SKM-1 (cell line): ENCODE measurements around the gene ZNF121.
A peak's percentile ranks its signal among the peaks of the same experiment; 100 is the strongest.
"Not testable (repeated sequence)": the region's sequence is repeated elsewhere in the genome, so short reads cannot be mapped to it uniquely, and the experiment has no call there.

Source experiments
- DNase-seq: peaks from one replicate; lab custom pipeline; 2025; ENCODE audit not compliant: unreplicated experiment; lab: John Stamatoyannopoulos, UW

ZNF121 gene

DNA sequence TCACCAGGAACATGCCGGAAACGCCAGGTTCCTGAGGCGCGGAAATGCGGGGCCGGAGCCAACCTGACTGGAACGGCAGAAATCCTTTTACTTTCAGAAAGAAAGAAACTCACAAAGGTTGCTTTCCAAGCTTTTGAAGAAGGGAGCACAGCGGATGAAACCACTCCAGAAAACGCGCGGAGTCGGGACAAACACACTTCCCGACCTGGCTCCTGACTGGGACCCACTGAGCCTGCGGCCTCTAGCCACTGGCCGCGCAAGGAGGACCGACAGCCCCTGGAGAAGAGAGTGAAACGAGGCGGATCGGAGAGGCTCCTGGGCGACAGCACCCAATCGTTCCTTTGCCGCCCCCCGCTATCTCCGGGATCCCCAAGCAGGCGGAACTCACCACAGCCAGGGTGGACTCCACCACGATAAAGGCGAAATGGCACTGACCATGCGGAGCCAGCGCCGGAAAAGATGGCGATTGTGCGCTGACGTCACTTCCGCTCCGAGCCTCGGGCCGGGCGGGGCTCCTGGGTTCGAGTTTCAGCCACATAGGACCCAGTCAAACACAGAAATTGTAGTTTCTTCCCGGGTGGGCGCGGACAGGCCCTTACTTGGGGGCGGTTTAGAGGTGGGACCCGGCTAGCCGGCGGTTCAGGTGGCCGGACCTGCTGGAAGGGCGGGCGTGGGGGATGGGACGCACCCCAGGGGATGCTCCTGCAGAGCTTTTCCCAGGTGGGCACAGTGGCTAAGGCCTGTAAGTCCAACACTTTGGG is at the start of gene ZNF121:
ZNF121 (minus strand) TSS at position 432 of the 761 bp plus-strand sequence. CDS start 16,407 bp downstream, outside the sequence.
- DNase-seq: peak; percentile 78

GRCh38 chr19:9627856-9628255 is 43.6 kb upstream of the ZNF121 start:
- DNase-seq: no peak

DNA sequence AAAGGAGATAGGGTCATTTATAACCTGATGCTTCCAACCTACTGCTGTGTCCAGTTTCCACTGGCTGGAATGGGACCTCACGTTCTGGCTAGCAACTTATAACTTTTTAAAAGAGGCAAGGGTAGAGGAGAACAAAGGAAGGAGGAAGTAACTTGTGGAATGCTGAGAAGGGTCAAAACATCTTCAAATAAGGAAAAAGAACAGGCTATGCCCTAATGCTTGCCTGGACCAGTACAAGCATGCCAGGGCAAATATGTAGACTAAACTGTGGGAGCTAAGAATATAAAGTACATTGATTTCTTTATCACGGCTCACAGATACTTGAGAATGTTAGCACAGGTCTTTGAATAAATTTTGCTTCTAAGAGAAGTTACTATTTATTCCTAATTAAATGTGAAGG is 38.2 kb upstream of the ZNF121 start:
- DNase-seq: no peak

GRCh38 chr19:9621156-9622037 is 37.1 kb upstream of the ZNF121 start, which contains the start of gene ZNF561:
Gene ZNF561 (minus strand): TSS chr19:9621232. CDS start chr19:9619456, 1,776 bp downstream.
- DNase-seq: peak; percentile 71

GRCh38 chr19:9620842-9621155 is 36.5 kb upstream of the ZNF121 start:
- DNase-seq: no peak

- DNase-seq: no peak
Measured at GRCh38 chr19:9615844-9616243, 31.5 kb upstream of the ZNF121 start.

DNA sequence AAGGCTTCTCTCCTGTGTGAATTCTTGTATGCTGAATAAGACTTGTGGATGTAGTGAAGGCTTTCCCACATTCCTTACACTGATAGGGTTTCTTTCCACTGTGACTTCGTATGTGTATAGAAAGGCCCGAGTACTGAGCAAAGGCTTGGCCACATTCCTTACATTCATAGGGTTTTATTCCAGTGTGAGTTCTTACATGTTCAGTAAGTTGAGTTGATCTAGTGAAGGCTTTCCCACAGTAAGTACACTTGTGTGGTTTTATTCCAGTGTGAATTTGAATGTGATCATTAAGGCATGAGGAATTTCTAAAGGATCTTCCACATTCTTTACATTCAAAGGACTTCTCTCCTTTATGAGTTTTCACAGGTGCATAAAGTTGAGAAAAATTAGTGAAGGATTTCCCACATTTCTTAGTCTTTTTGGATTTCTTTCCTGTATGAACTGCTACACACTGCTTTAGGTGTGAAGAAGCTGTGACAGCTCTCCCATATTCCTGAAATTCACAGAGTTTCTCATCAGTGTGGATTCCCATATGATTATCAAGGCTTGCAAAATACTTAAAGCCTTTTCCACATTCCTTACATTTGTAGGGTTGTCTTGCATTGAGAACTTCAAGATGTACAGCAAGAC is 26.3 kb upstream of the ZNF121 start:
- DNase-seq: no peak

GRCh38 chr19:9608912-9609311 is 24.6 kb upstream of the ZNF121 start:
- no peak for DNase-seq

GRCh38 chr19:9597027-9597426 is 12.7 kb upstream of the ZNF121 start:
- DNase-seq: no peak

DNA sequence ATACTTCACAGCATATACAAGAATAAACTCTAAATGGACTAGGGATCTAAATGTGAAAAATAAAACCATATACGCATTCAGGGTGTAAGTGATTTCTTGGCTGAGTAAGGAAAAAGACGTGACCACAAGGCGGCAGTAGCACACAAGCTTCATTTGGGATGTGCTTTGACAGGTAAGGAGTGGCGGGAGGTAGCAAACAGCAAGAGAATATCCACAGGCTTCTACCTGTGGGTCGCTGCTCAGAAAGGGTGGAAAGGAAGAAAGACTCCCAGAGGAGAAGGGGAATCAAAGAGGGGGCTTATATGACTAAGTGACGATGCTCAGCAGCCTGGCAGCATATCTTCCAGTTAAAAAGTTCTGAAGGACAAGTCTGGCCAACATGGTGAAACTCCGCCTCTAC is 2.5 kb upstream of the ZNF121 start:
- DNase-seq: peak; percentile 36

GRCh38 chr19:9582081-9582725 is 2.1 kb downstream of the ZNF121 start:
- DNase-seq: not testable (repeated sequence)

DNA sequence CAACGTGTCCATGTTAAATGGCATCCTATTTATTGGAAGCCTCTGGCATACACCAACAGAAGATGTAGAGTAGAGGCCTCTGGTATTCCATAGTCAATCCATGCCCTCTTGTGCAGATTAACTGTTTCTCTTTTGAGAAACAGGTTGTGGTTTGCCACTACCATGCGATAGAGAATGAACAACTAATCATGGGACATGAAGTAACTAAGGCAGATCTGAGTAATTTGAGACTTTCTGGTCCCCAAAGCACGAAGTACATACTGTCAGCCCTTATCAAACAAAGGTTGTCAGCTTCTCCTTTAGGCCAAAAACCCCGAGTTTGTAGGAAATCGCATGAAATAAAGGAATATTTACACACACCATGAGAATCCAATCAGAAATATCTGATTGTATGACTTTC is 3.6 kb downstream of the ZNF121 start:
- no peak for DNase-seq

- DNase-seq: no peak
Measured at GRCh38 chr19:9570255-9570654, 14.0 kb downstream of the ZNF121 start.

GRCh38 chr19:9566729-9567128 is 17.6 kb downstream of the ZNF121 start:
- no peak for DNase-seq

GRCh38 chr19:9565900-9566705 is 18.2 kb downstream of the ZNF121 start:
- no peak for DNase-seq

- no peak for DNase-seq
Measured at GRCh38 chr19:9552536-9553274, 31.6 kb downstream of the ZNF121 start.

GRCh38 chr19:9547870-9548269 is 36.4 kb downstream of the ZNF121 start:
- no peak for DNase-seq

DNA sequence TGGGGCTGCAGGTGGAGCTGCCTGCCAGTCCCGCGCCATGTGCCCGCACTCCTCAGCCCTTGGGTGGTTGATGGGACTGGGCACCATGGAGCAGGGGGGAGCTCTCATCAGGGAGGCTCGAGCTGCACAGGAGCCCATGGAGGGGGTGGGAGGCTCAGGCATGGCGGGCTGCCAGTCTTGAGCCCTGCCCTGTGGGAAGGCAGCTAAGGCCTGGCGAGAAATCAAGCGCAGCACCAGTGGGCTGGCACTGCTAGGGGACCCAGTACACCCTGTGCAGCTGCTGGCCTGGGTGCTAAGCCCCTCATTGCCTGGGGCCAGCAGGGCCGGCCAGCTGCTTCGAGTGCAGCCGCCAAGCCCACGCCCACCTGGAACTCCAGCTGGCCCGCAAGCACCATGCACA is 43.0 kb downstream of the ZNF121 start:
- not testable (repeated sequence) for DNase-seq

DNA sequence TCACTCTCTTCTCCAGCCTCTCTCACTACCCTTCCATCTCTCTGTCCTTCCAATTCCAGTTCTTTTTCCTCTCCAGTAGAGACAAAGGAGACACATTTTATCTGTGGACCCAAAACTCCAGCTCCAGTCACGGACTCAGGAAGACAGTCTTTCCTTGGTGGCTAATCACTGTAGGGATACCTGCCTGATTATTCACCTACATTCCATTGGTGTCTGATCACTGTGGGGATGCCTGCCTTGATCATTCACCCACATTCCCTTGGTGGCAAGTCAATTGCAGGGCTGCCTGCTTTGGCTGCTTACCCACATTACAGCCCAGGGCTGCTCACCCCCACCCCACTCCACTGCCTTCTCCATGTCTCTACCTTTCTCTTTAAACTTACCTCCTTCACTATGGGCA is 44.4 kb downstream of the ZNF121 start:
- DNase-seq: not testable (repeated sequence)

GRCh38 chr19:9539201-9539600 is 45.1 kb downstream of the ZNF121 start:
- not testable (repeated sequence) for DNase-seq
